Keratinocyte (primary cell): ENCODE results near the gene GSN. TPM values are rescaled to one million over a fixed set of nuclear protein-coding genes. Genes with fewer than 3 reads are reported as not detected.
A peak's percentile ranks its signal among the peaks of the same experiment; 100 is the strongest.

Source experiments
- DNase-seq: peaks from one replicate; pipeline ENCODE4 v3.0.0-alpha.2; 2011; ENCODE audit warnings: low read depth, missing footprints, low spot score
- FAIRE-seq: peaks from 2 replicates; lab custom pipeline; 2011; peaks lifted over from hg19 to GRCh38; lab: Jason Lieb, UNC
- H2AFZ ChIP-seq: 2 replicates; pipeline ENCODE4 v1.6.0; 2012; ENCODE audit warnings: low read length, control low read depth, inconsistent platforms; ENCODE audit not compliant: control insufficient read depth
- H3K27ac ChIP-seq: 2 replicates; pipeline ENCODE4 v1.5.1; 2011; ENCODE audit warnings: low read length; ENCODE audit not compliant: control insufficient read depth, insufficient read depth
- H3K27me3 ChIP-seq: 3 replicates; pipeline ENCODE4 v1.6.0; 2011; ENCODE audit warnings: low read length; ENCODE audit not compliant: control insufficient read depth, insufficient read depth; ENCODE audit errors: extremely low read depth
- H3K36me3 ChIP-seq, 2 experiments: 2 replicates in 1 of 2; 3 replicates in 1 of 2; pipeline ENCODE4 v1.5.1; 2011; ENCODE audit warnings: low read length in 2 of 2, mild to moderate bottlenecking in 1 of 2; ENCODE audit not compliant: control insufficient read depth in 2 of 2, insufficient read depth in 2 of 2; ENCODE audit errors: extremely low read depth in 1 of 2
- H3K4me1 ChIP-seq: 3 replicates; pipeline ENCODE4 v1.5.1; 2011; ENCODE audit warnings: low read length; ENCODE audit not compliant: control insufficient read depth, insufficient read depth; ENCODE audit errors: extremely low read depth
- H3K4me2 ChIP-seq: 3 replicates; pipeline ENCODE4 v1.6.0; 2011; ENCODE audit warnings: low read depth, low read length; ENCODE audit not compliant: control insufficient read depth, insufficient read depth; ENCODE audit errors: extremely low read depth
- H3K4me3 ChIP-seq, 3 experiments: fragments of 200-600 bp in 1 of 3; sonication (generic) in 1 of 3; 2 replicates in 2 of 3; 3 replicates in 1 of 3; pipeline ENCODE4 v1.5.1; 2011 to 2016; ENCODE audit warnings: low read length in 3 of 3, mild to moderate bottlenecking in 3 of 3, control low read depth in 2 of 3, inconsistent platforms in 1 of 3, low read depth in 1 of 3, mixed read lengths in 1 of 3, mixed run types in 1 of 3, moderate library complexity in 1 of 3; ENCODE audit not compliant: control insufficient read depth in 2 of 3, insufficient read depth in 2 of 3; ENCODE audit errors: extremely low read depth in 1 of 3
- H3K79me2 ChIP-seq: 2 replicates; pipeline ENCODE4 v1.6.0; 2012; ENCODE audit warnings: low read length; ENCODE audit not compliant: control insufficient read depth, insufficient read depth
- H3K9ac ChIP-seq: 3 replicates; pipeline ENCODE4 v1.6.0; 2011; ENCODE audit warnings: low read length; ENCODE audit not compliant: control insufficient read depth, insufficient read depth; ENCODE audit errors: extremely low read depth
- H3K9me1 ChIP-seq: 3 replicates; pipeline ENCODE4 v1.6.0; 2011; ENCODE audit warnings: low read length; ENCODE audit not compliant: control insufficient read depth, insufficient read depth; ENCODE audit errors: extremely low read depth
- H3K9me3 ChIP-seq: 2 replicates; pipeline ENCODE4 v1.5.1; 2012; ENCODE audit warnings: low read depth, low read length; ENCODE audit not compliant: control insufficient read depth
- H4K20me1 ChIP-seq: 3 replicates; pipeline ENCODE4 v1.6.0; 2011; ENCODE audit warnings: low read length; ENCODE audit not compliant: control insufficient read depth, insufficient read depth; ENCODE audit errors: extremely low read depth
- EZH2 ChIP-seq: IDR thresholded peaks from one replicate; pipeline ENCODE4 v1.6.1; 2012; ENCODE audit warnings: inconsistent platforms, mild to moderate bottlenecking, low read length, moderate library complexity
- dilution Hi-C: fragments of 300-500 bp; cut with MboI; formaldehyde crosslinking; loops from one replicate; pipeline ENCODE4 v1.7.0; 2020; ENCODE audit warnings: low sequenced_read_pairs; ENCODE audit not compliant: extremely low pct_ligation_motif_present
- polyA plus RNA-seq, 5 experiments: library from polyadenylated mRNA; depleted of rRNA in 3 of 5; stranded (reverse) in 3 of 5; stranded (forward) in 1 of 5; unstranded in 1 of 5; fragments of >200 nt; gene quantifications; 1 replicate in 1 of 5; 2 replicates in 3 of 5; 3 replicates in 1 of 5; pipeline versions ENCODE4 v1.2.1 to v1.2.3, GENCODE V29; 2011 to 2012; ENCODE audit warnings: missing spikeins in 2 of 5, low read depth in 1 of 5, low replicate concordance in 1 of 5
- TF ChIP-seq, protein P1 (sequence below), 3 experiments: IDR thresholded peaks in 1 of 3; conservative IDR thresholded peaks in 1 of 3; optimal IDR thresholded peaks in 1 of 3; 2 replicates in 2 of 3; 3 replicates in 1 of 3; pipeline versions ENCODE3 to v1.5.1; 2011; ENCODE audit warnings: low read length in 3 of 3, mild to moderate bottlenecking in 3 of 3, moderate library complexity in 2 of 3, control low read depth in 1 of 3, inconsistent platforms in 1 of 3; ENCODE audit not compliant: insufficient read depth in 2 of 3; ENCODE audit errors: extremely low read depth in 1 of 3

Gene GSN
- polyA plus RNA-seq, 1 donor (not counting 4 experiments of a cell fraction or from before 2014, with no cell fraction given): 166 TPM

DNA sequence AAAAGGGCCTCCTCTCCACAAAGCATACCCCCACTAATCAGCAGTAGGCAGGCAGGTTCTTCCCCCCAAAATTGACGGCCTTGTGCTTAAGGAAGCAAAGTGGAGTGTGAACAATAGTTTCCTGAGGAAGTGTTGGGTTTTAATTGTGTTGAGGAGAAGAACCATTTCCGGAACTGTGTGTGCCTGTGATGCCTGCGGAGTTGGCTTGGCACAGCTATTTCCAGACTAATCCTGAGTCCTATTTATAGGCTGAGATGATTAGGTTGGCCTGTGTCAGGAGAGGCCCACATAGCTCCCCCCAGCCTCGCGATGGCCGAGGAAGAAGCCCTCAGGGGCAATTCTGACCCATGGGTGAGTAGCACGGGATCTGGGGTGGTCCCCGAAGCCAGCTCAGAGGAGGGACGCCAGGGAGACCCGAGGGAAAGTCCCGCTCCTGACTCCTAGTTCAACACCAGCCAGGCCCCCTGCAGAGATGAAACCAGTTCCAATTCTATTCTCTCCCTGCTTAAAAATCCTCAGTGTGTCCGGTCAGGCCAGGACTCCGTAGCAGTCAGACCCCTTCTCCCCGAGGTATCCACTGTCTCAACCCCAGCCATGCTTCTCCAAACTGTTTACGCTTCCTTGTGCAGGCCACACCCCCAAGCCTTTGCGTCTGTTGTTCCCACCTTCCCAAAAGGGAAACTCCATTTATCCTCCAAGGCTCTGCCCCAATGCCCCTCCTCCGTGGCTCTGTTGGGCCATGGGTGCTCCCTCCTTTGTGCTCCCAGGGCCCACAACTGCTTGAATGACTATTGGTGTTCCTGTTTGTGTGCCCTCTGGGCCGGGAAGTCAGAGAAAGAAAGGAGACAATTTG is 18.1 kb downstream of the GSN start:
- Histone ChIP-seq H3K9ac (peak overlapping the region; percentile 91), H3K9me3 (no peaks in the 10 kb centered on the region), H3K27me3 (no peaks in the 10 kb centered on the region), H3K9me1 (no peaks in the 10 kb centered on the region), H3K4me3 (peak overlapping the region in 2 of 3 experiments; percentile 18 to 41), H3K4me2 (peak overlapping the region; percentile 86), H2AFZ (no peak overlapping the region), H3K79me2 (peaks cover 1% of the 10 kb centered on the region), H4K20me1 (no peaks in the 10 kb centered on the region), H3K4me1 (peaks cover 75% of the 10 kb centered on the region), H3K27ac (peak overlapping the region; percentile 100), H3K36me3 (peaks cover 4 to 22% of the 10 kb centered on the region in 2 experiments)
- TF ChIP-seq, protein P1, sequence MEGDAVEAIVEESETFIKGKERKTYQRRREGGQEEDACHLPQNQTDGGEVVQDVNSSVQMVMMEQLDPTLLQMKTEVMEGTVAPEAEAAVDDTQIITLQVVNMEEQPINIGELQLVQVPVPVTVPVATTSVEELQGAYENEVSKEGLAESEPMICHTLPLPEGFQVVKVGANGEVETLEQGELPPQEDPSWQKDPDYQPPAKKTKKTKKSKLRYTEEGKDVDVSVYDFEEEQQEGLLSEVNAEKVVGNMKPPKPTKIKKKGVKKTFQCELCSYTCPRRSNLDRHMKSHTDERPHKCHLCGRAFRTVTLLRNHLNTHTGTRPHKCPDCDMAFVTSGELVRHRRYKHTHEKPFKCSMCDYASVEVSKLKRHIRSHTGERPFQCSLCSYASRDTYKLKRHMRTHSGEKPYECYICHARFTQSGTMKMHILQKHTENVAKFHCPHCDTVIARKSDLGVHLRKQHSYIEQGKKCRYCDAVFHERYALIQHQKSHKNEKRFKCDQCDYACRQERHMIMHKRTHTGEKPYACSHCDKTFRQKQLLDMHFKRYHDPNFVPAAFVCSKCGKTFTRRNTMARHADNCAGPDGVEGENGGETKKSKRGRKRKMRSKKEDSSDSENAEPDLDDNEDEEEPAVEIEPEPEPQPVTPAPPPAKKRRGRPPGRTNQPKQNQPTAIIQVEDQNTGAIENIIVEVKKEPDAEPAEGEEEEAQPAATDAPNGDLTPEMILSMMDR (optimal IDR thresholded peaks at IDR 0.05 in 1 of 3, IDR thresholded peaks at IDR 0.05 in 1 of 3, conservative IDR thresholded peaks at IDR 0.05 in 1 of 3; ENCODE audit: extremely low read depth in 1 of 3, insufficient read depth in 2 of 3, low read length in 3 of 3): no peak
- no peak for TF ChIP-seq EZH2
- DNase-seq: no peak
- dilution Hi-C loops: no loop called here
- FAIRE-seq: no peak

DNA sequence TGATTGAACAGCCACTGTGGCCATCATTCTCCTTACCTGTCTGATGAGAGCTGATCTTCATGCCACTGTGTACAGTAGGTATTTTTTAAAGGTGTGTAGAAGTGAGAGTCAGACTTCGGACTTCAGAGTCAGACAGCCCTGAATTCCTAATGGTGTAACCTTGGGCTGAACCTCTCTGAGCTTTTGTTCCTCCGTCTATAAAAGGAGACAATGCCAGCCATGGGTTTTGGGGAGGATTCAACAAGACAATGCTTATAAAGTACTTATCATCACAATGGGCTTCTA is 18.7 kb downstream of the GSN start:
- no peak for DNase-seq
- H3K9ac ChIP-seq: peak overlapping the region; percentile 91
- no peak for FAIRE-seq
- H2AFZ ChIP-seq: no peak overlapping the region
- H3K9me3 ChIP-seq: no peaks in the 10 kb centered on the region
- H3K4me2 ChIP-seq: peak overlapping the region; percentile 86
- H3K36me3 ChIP-seq: peaks cover 0 to 22% of the 10 kb centered on the region in 2 experiments
- dilution Hi-C loops: no loop called here
- H3K27me3 ChIP-seq: no peaks in the 10 kb centered on the region
- H3K27ac ChIP-seq: peak overlapping the region; percentile 100
- peaks cover 1% of the 10 kb centered on the region for H3K79me2 ChIP-seq
- H4K20me1 ChIP-seq: no peaks in the 10 kb centered on the region
- no peaks in the 10 kb centered on the region for H3K9me1 ChIP-seq
- peak overlapping the region in 2 of 3 experiments; percentile 18 to 41 for H3K4me3 ChIP-seq
- TF ChIP-seq EZH2: no peak
- TF ChIP-seq, protein P1 (optimal IDR thresholded peaks at IDR 0.05 in 1 of 3, IDR thresholded peaks at IDR 0.05 in 1 of 3, conservative IDR thresholded peaks at IDR 0.05 in 1 of 3; ENCODE audit: extremely low read depth in 1 of 3, insufficient read depth in 2 of 3, low read length in 3 of 3): no peak
- H3K4me1 ChIP-seq: peaks cover 70% of the 10 kb centered on the region
